HepG2 (cell line): ENCODE results near the gene MAPK8.

ENCODE experiments used
- EZH2 ChIP-seq: conservative IDR thresholded peaks from 2 replicates; pipeline ENCODE4 v1.6.1; 2012; ENCODE audit warnings: mild to moderate bottlenecking, low read depth, low read length, moderate library complexity
- HDAC2 ChIP-seq: sonication (generic); formaldehyde crosslinking; IDR thresholded peaks from 2 replicates; pipeline ENCODE4 v1.4.0; 2020; ENCODE audit warnings: missing genetic modification reagents
- MXI1 ChIP-seq: IDR thresholded peaks from 3 replicates; pipeline ENCODE4 v1.6.1; 2012; ENCODE audit warnings: low read depth, low read length, inconsistent platforms, borderline replicate concordance
- ZMAT3 ChIP-seq: sonication (generic); formaldehyde crosslinking; conservative IDR thresholded peaks from 2 replicates; pipeline ENCODE4 v1.7.0; 2021; ENCODE audit warnings: missing genetic modification reagents
- ZNF260 ChIP-seq: sonication (generic); formaldehyde crosslinking; IDR thresholded peaks from 2 replicates; pipeline ENCODE4 v1.4.0; 2020; ENCODE audit warnings: missing genetic modification reagents, low read depth, mild to moderate bottlenecking, borderline replicate concordance
- ZNF44 ChIP-seq: sonication (generic); formaldehyde crosslinking; IDR thresholded peaks from 2 replicates; pipeline ENCODE4 v1.5.1; 2020; ENCODE audit warnings: mild to moderate bottlenecking, missing genetic modification reagents
- ZNF552 ChIP-seq: sonication (generic); formaldehyde crosslinking; IDR thresholded peaks from 2 replicates; pipeline ENCODE4 v1.9.0; 2022; ENCODE audit warnings: missing genetic modification reagents, mild to moderate bottlenecking, borderline replicate concordance
- ZSCAN31 ChIP-seq: sonication (generic); formaldehyde crosslinking; IDR thresholded peaks from 2 replicates; pipeline ENCODE4 v1.5.0; 2020; ENCODE audit warnings: low read depth, mild to moderate bottlenecking, missing genetic modification reagents
- TF ChIP-seq, protein P1 (sequence below): sonication (generic); formaldehyde crosslinking; IDR thresholded peaks from 2 replicates; pipeline ENCODE4 v1.5.0; 2020; ENCODE audit warnings: missing genetic modification reagents, mild to moderate bottlenecking, borderline replicate concordance

DNA sequence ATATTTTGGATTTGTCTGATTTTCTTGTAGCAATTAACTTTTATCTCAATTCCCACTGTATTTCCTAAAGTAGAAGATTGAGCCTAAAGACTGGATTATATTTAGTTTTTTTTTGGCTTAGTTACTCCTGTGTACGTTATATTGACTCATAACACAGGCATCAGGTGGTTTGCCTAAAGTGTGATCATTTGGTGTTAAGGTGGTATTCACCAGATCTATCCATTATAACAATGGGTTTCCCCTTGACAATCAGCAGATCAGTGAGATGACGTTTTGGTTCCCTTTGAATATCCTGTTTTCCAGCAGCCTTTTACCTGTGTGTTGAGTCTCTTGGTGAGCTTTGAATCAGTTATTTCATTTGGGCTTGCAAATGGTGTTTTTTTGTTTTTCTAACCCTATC, 18.1 kb downstream of the MAPK8 start:
- TF ChIP-seq ZNF260 (CRISPR knock-in tag) (no peak), ZMAT3 (CRISPR knock-in tag) (no peak), MXI1 (no peak), ZSCAN31 (CRISPR knock-in tag) (no peak), EZH2 (no peak), ZNF44 (CRISPR knock-in tag) (no peak), HDAC2 (CRISPR knock-in tag) (no peak), ZNF552 (CRISPR knock-in tag) (no peak)
- TF ChIP-seq, protein P1, sequence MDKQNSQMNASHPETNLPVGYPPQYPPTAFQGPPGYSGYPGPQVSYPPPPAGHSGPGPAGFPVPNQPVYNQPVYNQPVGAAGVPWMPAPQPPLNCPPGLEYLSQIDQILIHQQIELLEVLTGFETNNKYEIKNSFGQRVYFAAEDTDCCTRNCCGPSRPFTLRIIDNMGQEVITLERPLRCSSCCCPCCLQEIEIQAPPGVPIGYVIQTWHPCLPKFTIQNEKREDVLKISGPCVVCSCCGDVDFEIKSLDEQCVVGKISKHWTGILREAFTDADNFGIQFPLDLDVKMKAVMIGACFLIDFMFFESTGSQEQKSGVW (CRISPR knock-in tag) = no peak
